Measurements from ENCODE around the gene SMC3. TPM values are rescaled to one million over a fixed set of nuclear protein-coding genes. Genes with fewer than 3 reads are reported as not detected.
A peak's percentile ranks its signal among the peaks of the same experiment; 100 is the strongest.

SMC3 gene
- total RNA-seq, 2 donors from 2014 or later: 74.0 to 77.3 TPM

GRCh38 chr10:110648692-110649346 lies 81.3 kb downstream of the SMC3 start:
- Mint-ChIP-seq H3K27ac (no peak overlapping the region), H3K36me3 (ENCODE audit: low read depth) (peaks cover 5% of the 10 kb centered on the region), H3K4me3 (no peak overlapping the region), H3K4me1 (no peaks in the 10 kb centered on the region), H3K27me3 (peaks cover 50% of the 10 kb centered on the region), H3K9me3 (no peaks in the 10 kb centered on the region)
- no peak for ATAC-seq (replicated peaks)

- no peak for ATAC-seq (replicated peaks)
- Mint-ChIP-seq H3K27me3 (peaks cover 48% of the 10 kb centered on the region), H3K9me3 (no peaks in the 10 kb centered on the region), H3K27ac (no peak overlapping the region), H3K36me3 (ENCODE audit: low read depth) (peaks cover 5% of the 10 kb centered on the region), H3K4me1 (no peaks in the 10 kb centered on the region), H3K4me3 (no peak overlapping the region)
Measured at GRCh38 chr10:110649347-110650264, 82.1 kb downstream of the SMC3 start.

GRCh38 chr10:110650265-110650668 lies 82.8 kb downstream of the SMC3 start:
- Mint-ChIP-seq H3K4me3 (no peak overlapping the region), H3K9me3 (no peaks in the 10 kb centered on the region), H3K36me3 (ENCODE audit: low read depth) (no peaks in the 10 kb centered on the region), H3K27me3 (peaks cover 44% of the 10 kb centered on the region), H3K4me1 (no peaks in the 10 kb centered on the region), H3K27ac (no peak overlapping the region)
- no peak for ATAC-seq (replicated peaks)

GRCh38 chr10:110651044-110651958 lies 83.8 kb downstream of the SMC3 start:
- Mint-ChIP-seq H3K4me1 (no peaks in the 10 kb centered on the region), H3K27ac (no peak overlapping the region), H3K27me3 (peaks cover 41% of the 10 kb centered on the region), H3K36me3 (ENCODE audit: low read depth) (no peaks in the 10 kb centered on the region), H3K4me3 (no peak overlapping the region), H3K9me3 (no peaks in the 10 kb centered on the region)
- peak; percentile 77 for ATAC-seq (replicated peaks)

- no peak for ATAC-seq (replicated peaks)
- Mint-ChIP-seq H3K27me3 (peaks cover 36% of the 10 kb centered on the region), H3K4me3 (no peak overlapping the region), H3K4me1 (no peaks in the 10 kb centered on the region), H3K36me3 (ENCODE audit: low read depth) (no peaks in the 10 kb centered on the region), H3K27ac (no peak overlapping the region), H3K9me3 (no peaks in the 10 kb centered on the region)
Measured at GRCh38 chr10:110652475-110653118, 85.1 kb downstream of the SMC3 start.

Other genes with a start within 250 kb of the SMC3 start
- gene DUSP5, start 69.8 kb upstream of the SMC3 start, total RNA-seq: 100 to 1,000 TPM in 1 of 2 donors, 10 to 100 TPM in 1; 43.2 to 107 TPM
- under 1 TPM in 1 of 2 donors, not detected in 1; 0.16 TPM for gene RBM20, start 76.6 kb downstream of the SMC3 start, total RNA-seq